Measurements from ENCODE around the gene DCK. TPM values are rescaled to one million over a fixed set of nuclear protein-coding genes. Genes with fewer than 3 reads are reported as not detected.

Gene DCK
- total and polyA plus RNA-seq, 2 of the 4 experiments (the other 2 are of a cell fraction), result 7.0 to 8.9 TPM

GRCh38 chr4:70993181-70994068, at the start of gene DCK (continued):
- TF ChIP-seq MXI1 (IDR thresholded peaks at IDR 0.05; ENCODE audit: borderline replicate concordance, low read depth, low read length) (peak; percentile 83; the same call in 1 of the 2 replicates), RAD21 (IDR thresholded peaks at IDR 0.05; ENCODE audit: low read length) (peak; percentile 25), FOS (IDR thresholded peaks at IDR 0.05; ENCODE audit: low read depth, low read length) (no peak), POLR2A (IDR thresholded peaks at IDR 0.05; ENCODE audit: low read depth, low read length) (peak; percentile 75), NFE2L2 (IDR thresholded peaks at IDR 0.05; ENCODE audit: low read depth, low read length) (no peak), SMC3 (IDR thresholded peaks at IDR 0.05; ENCODE audit: low read depth, low read length) (no peak)

- H3K36me3 ChIP-seq (ENCODE audit: control insufficient read depth, insufficient read depth, low read length), result no peaks in the 10 kb centered on the region
- in situ Hi-C loops (cut with MboI; ENCODE audit: low sequenced_read_pairs), result no loop called here
- peak overlapping the region; percentile 55 for H2BK5ac ChIP-seq (ENCODE audit: low read depth, low read length, poor library complexity, severe bottlenecking)
- H3K14ac ChIP-seq (replicated peaks; ENCODE audit: low read depth, low read length), result no peak overlapping the region
- H3K79me1 ChIP-seq (ENCODE audit: low read depth in 1 of 2, low read length in 2 of 2), result peaks cover 33 to 55% of the 10 kb centered on the region in 2 experiments
- H3K9me1 ChIP-seq (ENCODE audit: insufficient read depth, low read length), result no peaks in the 10 kb centered on the region; the same call in 1 of the 2 replicates
- H3K4me3 ChIP-seq (ENCODE audit: insufficient read depth, low read depth, low read length), result no peak overlapping the region
- H2AFZ ChIP-seq (replicated peaks; ENCODE audit: low read length, poor library complexity), result no peak overlapping the region
- no peak overlapping the region for H3K9ac ChIP-seq (ENCODE audit: low read depth, low read length)
- peak; percentile 53 for ATAC-seq (ENCODE audit: low read depth)
- no peak overlapping the region for H4K91ac ChIP-seq (ENCODE audit: insufficient read depth, low read depth, low read length)
- peaks cover 6% of the 10 kb centered on the region; the same call in 1 of the 2 replicates for H3K4me1 ChIP-seq (ENCODE audit: control insufficient read depth, insufficient read depth, low read length)
- peaks cover 21% of the 10 kb centered on the region; the same call in 1 of the 2 replicates for H4K20me1 ChIP-seq (ENCODE audit: insufficient read depth, low read length)
- no peak overlapping the region for H3K27ac ChIP-seq (ENCODE audit: insufficient read depth, low read length)
- dilution Hi-C loops (cut with HindIII; ENCODE audit: low sequenced_read_pairs, unreplicated experiment), result no loop called here
- H3K9me3 ChIP-seq (ENCODE audit: control insufficient read depth, insufficient read depth, low read length), result no peaks in the 10 kb centered on the region
- peak; percentile 36 for DNase-seq
- H2BK120ac ChIP-seq (ENCODE audit: low read depth, low read length), result no peak overlapping the region
- ChIA-PET CTCF (interaction anchor here (0.6 kb wide), 2 partner anchors 65 to 299 kb away, joined by 3 read pairs; no protein-coding TSS in a partner anchor), POLR2A (ENCODE audit: unreplicated experiment) (no interaction called here)
- no peak overlapping the region for H3K56ac ChIP-seq (ENCODE audit: extremely low read depth, insufficient read depth, low read length)
- no peak overlapping the region for H4K5ac ChIP-seq (ENCODE audit: low read depth, low read length)
- H2BK15ac ChIP-seq (ENCODE audit: low read depth, low read length), result 0 out of 3 replicates have a peak overlapping the region, but pooled peaks have one; percentile 13
- no peak overlapping the region for H4K8ac ChIP-seq (ENCODE audit: low read depth in 2 of 2, low read length in 2 of 2)
- H3K4ac ChIP-seq (ENCODE audit: low read depth, low read length), result no peak overlapping the region
- no peak overlapping the region for H2BK20ac ChIP-seq (ENCODE audit: low read depth, low read length)
- no peak for TF ChIP-seq RCOR1 (IDR thresholded peaks at IDR 0.05; ENCODE audit: insufficient replicate concordance, low read length)
- H3K4me2 ChIP-seq (ENCODE audit: low read depth, low read length), result peak overlapping the region; percentile 33; the same call in 1 of the 2 replicates
- no peak overlapping the region for H2AK9ac ChIP-seq (replicated peaks; ENCODE audit: low read depth, low read length, poor library complexity)
- BruUV-seq (replicated peaks), result no TSS peak
- H3K23ac ChIP-seq (ENCODE audit: low read depth, low read length), result no peak overlapping the region
- no peak overlapping the region for H2AK5ac ChIP-seq (ENCODE audit: low read depth, low read length)
- H3K27me3 ChIP-seq (ENCODE audit: control insufficient read depth, insufficient read depth, low read length), result no peaks in the 10 kb centered on the region
- no CpG with 5 or more reads among the region's 3 CpGs for WGBS, 2 experiments (ENCODE audit: extremely low coverage in 2 of 2, insufficient read length in 1 of 2)
- peak overlapping the region; percentile 36; the same call in 1 of the 2 replicates for H3K18ac ChIP-seq (ENCODE audit: low read depth, low read length)
- intact Hi-C loops (cut with micrococcal nuclease), result no loop called here
These were observed 48.4 kb upstream of the DCK start for GRCh38 chr4:70945046-70945445.
